Fibroblast of mammary gland (primary cell): Measurements from ENCODE around the gene TXNIP.
A peak's percentile ranks its signal among the peaks of the same experiment; 100 is the strongest.

Experiments
- DNase-seq: peaks from one replicate; pipeline ENCODE4 v3.0.0-alpha.2; 2010; ENCODE audit warnings: low read depth
- H3K4me3 ChIP-seq: 2 replicates; pipeline ENCODE4 v1.5.1; 2011; ENCODE audit warnings: low read depth, mild to moderate bottlenecking, low read length, moderate library complexity; ENCODE audit not compliant: control insufficient read depth
- CTCF ChIP-seq: conservative IDR thresholded peaks from 2 replicates; pipeline ENCODE4 v1.5.1; 2011; ENCODE audit warnings: low read depth, low read length, inconsistent platforms; ENCODE audit not compliant: control insufficient read depth, insufficient read depth

TXNIP gene

GRCh38 chr1:145991735-145992412, 4.5 kb downstream of the TXNIP start:
- no peak for TF ChIP-seq CTCF
- DNase-seq: no peak
- no peak overlapping the region for H3K4me3 ChIP-seq

GRCh38 chr1:145990249-145990855, 6.0 kb downstream of the TXNIP start:
- no peak for TF ChIP-seq CTCF
- no peak overlapping the region for H3K4me3 ChIP-seq

GRCh38 chr1:145988773-145989172, 7.6 kb downstream of the TXNIP start:
- no peak for DNase-seq
- no peak overlapping the region for H3K4me3 ChIP-seq
- no peak for TF ChIP-seq CTCF

More at GRCh38 chr1:145990249-145990855, 6.0 kb downstream of the TXNIP start:
- DNase-seq: no peak

- no peak overlapping the region for H3K4me3 ChIP-seq
- DNase-seq: no peak
- TF ChIP-seq CTCF: no peak
Measured at GRCh38 chr1:145987926-145988325, 8.5 kb downstream of the TXNIP start.

GRCh38 chr1:145986551-145986950, 9.8 kb downstream of the TXNIP start:
- no peak for DNase-seq
- H3K4me3 ChIP-seq: no peak overlapping the region
- TF ChIP-seq CTCF: no peak

- H3K4me3 ChIP-seq: no peak overlapping the region
- TF ChIP-seq CTCF: no peak
- DNase-seq: peak; percentile 71
Measured at GRCh38 chr1:145985502-145986439, 10.6 kb downstream of the TXNIP start.
